Epithelial cell of proximal tubule (primary cell): ENCODE data around the gene FCN1. TPM values are rescaled to one million over a fixed set of nuclear protein-coding genes. Genes with fewer than 3 reads are reported as not detected.
"Not testable (repeated sequence)": the region's sequence is repeated elsewhere in the genome, so short reads cannot be mapped to it uniquely, and the experiment has no call there.

ENCODE experiments used
- DNase-seq: peaks from one replicate; pipeline ENCODE4 v3.0.0-alpha.2; 2011; ENCODE audit warnings: low read depth
- H3K4me3 ChIP-seq: 2 replicates; pipeline ENCODE4 v1.5.1; 2011; ENCODE audit warnings: low read depth, mild to moderate bottlenecking, low read length
- CTCF ChIP-seq: conservative IDR thresholded peaks from 2 replicates; pipeline ENCODE4 v1.5.1; 2012; ENCODE audit warnings: low read depth, mild to moderate bottlenecking, low read length
- total RNA-seq: library from RNA; depleted of rRNA; stranded (reverse); fragments of >200 nt; gene quantifications from 2 replicates; pipeline ENCODE4 v1.2.3, GENCODE V29; 2015

FCN1 gene
- total RNA-seq, 1 donor from 2014 or later = not detected

GRCh38 chr9:134861595-134862334 lies 55.9 kb downstream of the FCN1 start:
- no peak overlapping the region for H3K4me3 ChIP-seq
- TF ChIP-seq CTCF = no peak
- DNase-seq = no peak

- DNase-seq = no peak
- no peak for TF ChIP-seq CTCF
- H3K4me3 ChIP-seq = no peak overlapping the region
Measured at GRCh38 chr9:134860510-134860909, 57.2 kb downstream of the FCN1 start.

GRCh38 chr9:134858051-134858841 lies 59.5 kb downstream of the FCN1 start:
- DNase-seq = no peak
- no peak for TF ChIP-seq CTCF
- H3K4me3 ChIP-seq = no peak overlapping the region

GRCh38 chr9:134857451-134857850 lies 60.3 kb downstream of the FCN1 start:
- not testable (repeated sequence) for H3K4me3 ChIP-seq, DNase-seq

- H3K4me3 ChIP-seq = no peak overlapping the region
- no peak for TF ChIP-seq CTCF
- DNase-seq = no peak
Measured at GRCh38 chr9:134855900-134856377, 61.8 kb downstream of the FCN1 start.

Other genes starting within 250 kb of the FCN1 start
- not detected in 2 replicates for gene FCN2, start 37.1 kb downstream of the FCN1 start, total RNA-seq
- gene OLFM1, start 169.8 kb upstream of the FCN1 start, total RNA-seq = not detected in 2 replicates